Measurements from ENCODE around the gene ALG8.
A peak's percentile ranks its signal among the peaks of the same experiment; 100 is the strongest.

The ALG8 gene

DNA sequence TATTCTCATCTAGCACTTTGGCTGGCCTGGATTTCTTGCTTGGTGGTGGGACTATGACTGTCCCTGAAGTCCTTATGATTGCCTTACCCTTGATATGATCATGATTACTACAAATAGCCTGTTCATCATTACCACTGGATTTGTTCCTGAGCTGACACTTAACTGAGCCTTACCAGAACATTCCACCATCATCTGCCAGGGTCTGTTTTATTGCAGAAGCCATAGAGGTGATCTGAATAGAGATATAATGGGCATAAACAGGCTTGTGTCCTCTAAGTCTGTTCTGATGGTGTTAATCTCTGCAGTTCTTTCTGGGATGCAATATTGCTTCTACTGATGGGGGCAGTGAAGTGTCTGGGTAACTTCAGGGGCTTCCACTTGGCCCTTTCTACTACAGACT is 12.4 kb upstream of the ALG8 start:
- Histone ChIP-seq H3K4me3 (ENCODE audit: low read length) (no peak overlapping the region), H3K27ac (ENCODE audit: low read length) (no peak overlapping the region), H3K9me3 (ENCODE audit: control insufficient read depth, low read depth, low read length) (no peaks in the 10 kb centered on the region), H3K9ac (ENCODE audit: low read length) (no peak overlapping the region), H3K36me3 (ENCODE audit: control insufficient read depth, low read depth, low read length) (peaks cover 4% of the 10 kb centered on the region), H3K27me3 (ENCODE audit: control insufficient read depth, insufficient read depth, low read length) (no peaks in the 10 kb centered on the region), H3K4me1 (ENCODE audit: control insufficient read depth, low read depth, low read length) (peaks cover 3% of the 10 kb centered on the region)

- H3K36me3 ChIP-seq (ENCODE audit: control insufficient read depth, low read depth, low read length) = peaks cover 4% of the 10 kb centered on the region
- no peak overlapping the region for H3K4me3 ChIP-seq (ENCODE audit: low read length)
- H3K27ac ChIP-seq (ENCODE audit: low read length) = no peak overlapping the region
- H3K9me3 ChIP-seq (ENCODE audit: control insufficient read depth, low read depth, low read length) = no peaks in the 10 kb centered on the region
- peaks cover 3% of the 10 kb centered on the region for H3K4me1 ChIP-seq (ENCODE audit: control insufficient read depth, low read depth, low read length)
- no peak overlapping the region for H3K9ac ChIP-seq (ENCODE audit: low read length)
- no peaks in the 10 kb centered on the region for H3K27me3 ChIP-seq (ENCODE audit: control insufficient read depth, insufficient read depth, low read length)
Measured at GRCh38 chr11:78150754-78151153, 11.3 kb upstream of the ALG8 start.

DNA sequence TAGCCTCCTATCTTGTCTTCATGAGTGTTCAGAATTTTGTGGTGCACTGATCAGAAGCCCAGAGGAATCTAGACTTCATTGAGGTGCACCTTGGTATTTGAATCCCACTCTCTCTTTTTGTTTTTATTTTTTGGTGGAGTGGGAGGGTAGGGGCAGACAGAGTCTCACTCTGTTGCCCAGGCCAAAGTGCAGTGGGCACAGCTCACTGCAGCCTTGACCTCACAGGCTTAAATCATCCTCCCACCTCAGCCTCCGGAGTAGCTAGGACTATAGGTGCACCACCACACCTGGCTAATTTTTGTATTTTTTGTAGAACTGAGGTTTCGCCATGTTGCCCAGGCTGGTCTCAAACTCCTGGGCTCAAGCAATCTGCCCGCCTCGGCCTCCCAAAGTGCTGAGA is 10.9 kb upstream of the ALG8 start:
- Histone ChIP-seq H3K9me3 (ENCODE audit: control insufficient read depth, low read depth, low read length) (no peaks in the 10 kb centered on the region), H3K27me3 (ENCODE audit: control insufficient read depth, insufficient read depth, low read length) (no peaks in the 10 kb centered on the region), H3K9ac (ENCODE audit: low read length) (no peak overlapping the region)

GRCh38 chr11:78149646-78150045 is 10.2 kb upstream of the ALG8 start:
- no peak overlapping the region for H3K9ac ChIP-seq (ENCODE audit: low read length)
- H3K27ac ChIP-seq (ENCODE audit: low read length) = no peak overlapping the region
- peaks cover 3% of the 10 kb centered on the region for H3K4me1 ChIP-seq (ENCODE audit: control insufficient read depth, low read depth, low read length)
- H3K27me3 ChIP-seq (ENCODE audit: control insufficient read depth, insufficient read depth, low read length) = no peaks in the 10 kb centered on the region
- H3K36me3 ChIP-seq (ENCODE audit: control insufficient read depth, low read depth, low read length) = peaks cover 4% of the 10 kb centered on the region
- no peak overlapping the region for H3K4me3 ChIP-seq (ENCODE audit: low read length)
- no peaks in the 10 kb centered on the region for H3K9me3 ChIP-seq (ENCODE audit: control insufficient read depth, low read depth, low read length)

More for the DNA sequence above, 10.9 kb upstream of the ALG8 start:
- Histone ChIP-seq H3K36me3 (ENCODE audit: control insufficient read depth, low read depth, low read length) (peaks cover 4% of the 10 kb centered on the region), H3K4me1 (ENCODE audit: control insufficient read depth, low read depth, low read length) (peaks cover 3% of the 10 kb centered on the region), H3K27ac (ENCODE audit: low read length) (no peak overlapping the region), H3K4me3 (ENCODE audit: low read length) (no peak overlapping the region)

DNA sequence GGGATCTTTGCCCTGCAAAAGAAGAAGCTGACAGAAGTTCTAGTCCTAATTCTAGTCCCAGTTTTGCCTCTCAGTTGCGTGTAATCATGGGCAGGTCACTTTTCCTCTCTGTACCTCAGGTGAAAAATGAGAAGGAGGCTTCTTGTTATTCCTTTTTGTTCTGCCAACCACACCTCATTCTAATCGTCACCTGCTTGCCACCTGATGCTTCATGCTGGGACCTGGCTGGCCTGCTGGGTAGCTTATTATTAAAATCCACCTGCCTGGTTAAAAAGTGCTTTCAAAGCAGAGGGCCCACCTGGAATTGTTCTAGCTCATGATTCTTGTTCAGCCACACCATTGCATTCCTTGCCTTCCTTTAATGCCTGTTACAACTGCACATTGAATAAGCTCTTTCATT is 8.4 kb upstream of the ALG8 start:
- no peaks in the 10 kb centered on the region for H3K27me3 ChIP-seq (ENCODE audit: control insufficient read depth, insufficient read depth, low read length)
- no peak overlapping the region for H3K9ac ChIP-seq (ENCODE audit: low read length)
- H3K36me3 ChIP-seq (ENCODE audit: control insufficient read depth, low read depth, low read length) = peaks cover 4% of the 10 kb centered on the region
- peaks cover 3% of the 10 kb centered on the region for H3K4me1 ChIP-seq (ENCODE audit: control insufficient read depth, low read depth, low read length)
- no peak overlapping the region for H3K27ac ChIP-seq (ENCODE audit: low read length)
- H3K4me3 ChIP-seq (ENCODE audit: low read length) = no peak overlapping the region
- H3K9me3 ChIP-seq (ENCODE audit: control insufficient read depth, low read depth, low read length) = no peaks in the 10 kb centered on the region

- H3K9ac ChIP-seq (ENCODE audit: low read length) = no peak overlapping the region
- peaks cover 6% of the 10 kb centered on the region for H3K4me1 ChIP-seq (ENCODE audit: control insufficient read depth, low read depth, low read length)
- no peaks in the 10 kb centered on the region for H3K27me3 ChIP-seq (ENCODE audit: control insufficient read depth, insufficient read depth, low read length)
- no peak overlapping the region for H3K4me3 ChIP-seq (ENCODE audit: low read length)
- H3K27ac ChIP-seq (ENCODE audit: low read length) = no peak overlapping the region
- H3K36me3 ChIP-seq (ENCODE audit: control insufficient read depth, low read depth, low read length) = no peaks in the 10 kb centered on the region
- no peaks in the 10 kb centered on the region for H3K9me3 ChIP-seq (ENCODE audit: control insufficient read depth, low read depth, low read length)
Measured at GRCh38 chr11:78145511-78146025, 6.1 kb upstream of the ALG8 start.

GRCh38 chr11:78140392-78141077 is 1.1 kb upstream of the ALG8 start:
- H3K9me3 ChIP-seq (ENCODE audit: control insufficient read depth, low read depth, low read length) = no peaks in the 10 kb centered on the region
- peaks cover 3% of the 10 kb centered on the region for H3K4me1 ChIP-seq (ENCODE audit: control insufficient read depth, low read depth, low read length)
- H3K36me3 ChIP-seq (ENCODE audit: control insufficient read depth, low read depth, low read length) = peaks cover 13% of the 10 kb centered on the region
- H3K27me3 ChIP-seq (ENCODE audit: control insufficient read depth, insufficient read depth, low read length) = no peaks in the 10 kb centered on the region
- peak overlapping the region; percentile 97 for H3K9ac ChIP-seq (ENCODE audit: low read length)
- H3K27ac ChIP-seq (ENCODE audit: low read length) = no peak overlapping the region
- H3K4me3 ChIP-seq (ENCODE audit: low read length) = peak overlapping the region; percentile 94

GRCh38 chr11:78138694-78139421 is 568 bp downstream of the ALG8 start:
- Histone ChIP-seq H3K9me3 (ENCODE audit: control insufficient read depth, low read depth, low read length) (no peaks in the 10 kb centered on the region), H3K36me3 (ENCODE audit: control insufficient read depth, low read depth, low read length) (peaks cover 13% of the 10 kb centered on the region), H3K27ac (ENCODE audit: low read length) (peak overlapping the region; percentile 83)

DNA sequence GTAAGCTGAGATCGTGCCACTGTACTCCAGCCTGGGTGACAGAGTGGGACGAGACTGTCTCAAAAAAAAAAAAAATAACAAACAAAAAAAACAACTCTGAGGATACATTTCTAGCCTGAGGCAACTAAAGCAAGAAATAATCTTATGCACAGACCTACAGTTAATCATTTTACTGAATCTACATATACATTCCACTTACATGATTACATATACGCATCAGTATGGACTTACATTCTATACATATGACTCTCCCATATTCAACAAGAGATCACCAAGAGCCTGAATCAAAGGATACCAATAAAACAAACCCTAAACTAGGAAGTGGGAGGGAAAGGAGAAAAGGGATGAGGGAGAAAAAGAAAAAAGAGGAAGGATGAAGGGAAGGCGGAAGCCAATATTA is 1.1 kb downstream of the ALG8 start:
- peaks cover 3% of the 10 kb centered on the region for H3K4me1 ChIP-seq (ENCODE audit: control insufficient read depth, low read depth, low read length)
- no peak overlapping the region for H3K27ac ChIP-seq (ENCODE audit: low read length)
- peak overlapping the region; percentile 94 for H3K4me3 ChIP-seq (ENCODE audit: low read length)
- no peak overlapping the region for H3K9ac ChIP-seq (ENCODE audit: low read length)
- H3K9me3 ChIP-seq (ENCODE audit: control insufficient read depth, low read depth, low read length) = no peaks in the 10 kb centered on the region
- no peaks in the 10 kb centered on the region for H3K27me3 ChIP-seq (ENCODE audit: control insufficient read depth, insufficient read depth, low read length)
- H3K36me3 ChIP-seq (ENCODE audit: control insufficient read depth, low read depth, low read length) = peaks cover 13% of the 10 kb centered on the region

More at GRCh38 chr11:78138694-78139421, 568 bp downstream of the ALG8 start:
- peak overlapping the region; percentile 94 for H3K4me3 ChIP-seq (ENCODE audit: low read length)
- H3K27me3 ChIP-seq (ENCODE audit: control insufficient read depth, insufficient read depth, low read length) = no peaks in the 10 kb centered on the region
- peaks cover 3% of the 10 kb centered on the region for H3K4me1 ChIP-seq (ENCODE audit: control insufficient read depth, low read depth, low read length)
- H3K9ac ChIP-seq (ENCODE audit: low read length) = peak overlapping the region; percentile 97

DNA sequence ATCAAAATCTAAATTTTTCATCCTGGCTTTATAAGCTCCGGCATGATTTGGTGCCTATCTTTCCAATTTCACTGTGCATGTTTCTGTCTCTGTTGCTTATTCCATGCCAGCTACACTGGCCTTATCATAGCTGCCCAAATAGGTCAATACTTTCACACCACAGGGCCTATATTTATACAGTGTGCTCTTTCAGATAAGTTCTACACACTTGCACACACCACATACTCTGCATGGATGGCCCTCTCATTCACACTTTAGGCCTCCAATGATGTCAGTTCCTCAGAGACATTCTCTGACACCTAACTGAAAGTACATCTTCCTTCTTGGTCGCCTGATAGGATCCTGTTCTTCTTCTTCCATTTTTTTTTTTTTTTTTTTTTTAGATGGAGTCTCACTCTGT is 7.0 kb downstream of the ALG8 start:
- Histone ChIP-seq H3K36me3 (ENCODE audit: control insufficient read depth, low read depth, low read length) (peaks cover 9% of the 10 kb centered on the region), H3K4me3 (ENCODE audit: low read length) (no peak overlapping the region), H3K9ac (ENCODE audit: low read length) (no peak overlapping the region), H3K27me3 (ENCODE audit: control insufficient read depth, insufficient read depth, low read length) (no peaks in the 10 kb centered on the region), H3K27ac (ENCODE audit: low read length) (no peak overlapping the region), H3K4me1 (ENCODE audit: control insufficient read depth, low read depth, low read length) (no peaks in the 10 kb centered on the region), H3K9me3 (ENCODE audit: control insufficient read depth, low read depth, low read length) (no peaks in the 10 kb centered on the region)

DNA sequence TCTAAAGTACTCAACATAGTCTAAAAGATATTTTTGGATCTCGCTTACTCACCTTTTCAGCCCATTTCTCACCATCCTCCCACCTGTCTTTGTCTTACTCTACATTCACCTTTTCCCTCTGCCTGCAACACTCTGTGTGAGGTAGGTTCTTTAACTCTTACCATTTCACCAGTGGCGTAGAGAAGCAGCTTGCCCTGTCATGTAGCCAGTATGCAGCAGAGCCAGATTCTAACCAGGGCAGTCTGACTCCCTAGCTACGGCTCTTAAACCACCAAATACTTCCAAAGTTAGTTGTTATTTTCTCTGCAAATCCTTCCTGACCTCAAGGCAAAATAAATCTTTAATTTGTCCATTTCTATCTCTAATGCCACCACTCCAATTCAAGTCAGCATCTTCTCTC is 7.5 kb downstream of the ALG8 start:
- H3K36me3 ChIP-seq (ENCODE audit: control insufficient read depth, low read depth, low read length) = peaks cover 4% of the 10 kb centered on the region
- no peaks in the 10 kb centered on the region for H3K27me3 ChIP-seq (ENCODE audit: control insufficient read depth, insufficient read depth, low read length)
- no peaks in the 10 kb centered on the region for H3K9me3 ChIP-seq (ENCODE audit: control insufficient read depth, low read depth, low read length)
- H3K4me3 ChIP-seq (ENCODE audit: low read length) = no peak overlapping the region
- no peak overlapping the region for H3K9ac ChIP-seq (ENCODE audit: low read length)
- no peaks in the 10 kb centered on the region for H3K4me1 ChIP-seq (ENCODE audit: control insufficient read depth, low read depth, low read length)
- H3K27ac ChIP-seq (ENCODE audit: low read length) = no peak overlapping the region

DNA sequence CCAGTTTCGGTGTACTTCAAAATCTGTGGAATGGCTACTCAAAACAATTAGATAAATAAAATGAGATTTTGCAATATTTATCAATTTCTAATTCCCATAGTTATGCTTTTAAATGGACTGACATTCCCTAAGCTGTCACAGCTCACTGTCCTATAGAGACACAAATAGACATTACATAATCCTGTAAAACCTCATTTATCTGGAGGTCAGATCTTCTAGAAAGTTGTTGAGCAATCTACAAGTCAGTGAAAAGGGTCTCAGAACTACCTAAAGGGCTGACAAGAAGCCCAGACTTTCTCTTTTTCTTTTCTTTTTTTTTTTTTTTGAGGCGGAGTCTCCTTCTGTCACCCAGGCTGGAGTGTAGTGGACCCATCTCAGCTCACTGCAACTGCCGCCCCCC is 12.0 kb downstream of the ALG8 start:
- Histone ChIP-seq H3K9me3 (ENCODE audit: control insufficient read depth, low read depth, low read length) (no peaks in the 10 kb centered on the region), H3K4me3 (ENCODE audit: low read length) (no peak overlapping the region), H3K27me3 (ENCODE audit: control insufficient read depth, insufficient read depth, low read length) (no peaks in the 10 kb centered on the region), H3K27ac (ENCODE audit: low read length) (no peak overlapping the region), H3K36me3 (ENCODE audit: control insufficient read depth, low read depth, low read length) (peaks cover 10% of the 10 kb centered on the region), H3K4me1 (ENCODE audit: control insufficient read depth, low read depth, low read length) (no peaks in the 10 kb centered on the region), H3K9ac (ENCODE audit: low read length) (no peak overlapping the region)
